Smooth muscle cell (in vitro differentiated cells): ENCODE results near the gene SMAD3. TPM values are rescaled to one million over a fixed set of nuclear protein-coding genes. Genes with fewer than 3 reads are reported as not detected.

Experiments
- DNase-seq: peaks from one replicate; lab custom pipeline; 2025; ENCODE audit not compliant: unreplicated experiment; lab: John Stamatoyannopoulos, UW
- H2AFZ ChIP-seq: fragments of 200-600 bp; sonication (generic); 2 replicates; pipeline ENCODE4 v1.6.0; 2016; ENCODE audit warnings: antibody characterized with exemption, low read depth, mild to moderate bottlenecking
- H3F3A ChIP-seq: fragments of 200-600 bp; sonication (generic); 2 replicates; pipeline ENCODE4 v1.6.0; 2017; ENCODE audit warnings: antibody characterized with exemption, low read depth
- H3K27ac ChIP-seq: fragments of 200-600 bp; sonication (generic); 2 replicates; pipeline ENCODE4 v1.5.1; 2016; ENCODE audit warnings: low read depth, mild to moderate bottlenecking
- H3K27me3 ChIP-seq: fragments of 200-600 bp; sonication (generic); 2 replicates; pipeline ENCODE4 v1.6.1; 2016; ENCODE audit warnings: low read depth, mild to moderate bottlenecking
- H3K36me3 ChIP-seq: fragments of 200-600 bp; sonication (generic); 2 replicates; pipeline ENCODE4 v1.5.1; 2016; ENCODE audit warnings: low read depth
- H3K4me1 ChIP-seq: fragments of 200-600 bp; sonication (generic); 2 replicates; pipeline ENCODE4 v1.5.1; 2016; ENCODE audit warnings: low read depth
- H3K4me2 ChIP-seq: fragments of 200-600 bp; sonication (generic); 2 replicates; pipeline ENCODE4 v1.6.0; 2016; ENCODE audit warnings: mild to moderate bottlenecking
- H3K4me3 ChIP-seq: fragments of 200-600 bp; sonication (generic); 2 replicates; pipeline ENCODE4 v1.5.1; 2016; ENCODE audit warnings: mild to moderate bottlenecking
- H3K79me2 ChIP-seq: fragments of 200-600 bp; sonication (generic); 2 replicates; pipeline ENCODE4 v1.6.0; 2016; ENCODE audit warnings: low read depth, mild to moderate bottlenecking
- H3K9ac ChIP-seq: fragments of 200-600 bp; sonication (generic); 2 replicates; pipeline ENCODE4 v1.6.0; 2016; ENCODE audit warnings: low read depth
- H3K9me3 ChIP-seq: fragments of 200-600 bp; sonication (generic); replicated peaks from 2 replicates; pipeline ENCODE4 v1.5.1; 2016; ENCODE audit warnings: low read depth
- H4K20me1 ChIP-seq: fragments of 200-600 bp; sonication (generic); 2 replicates; pipeline ENCODE4 v1.6.0; 2016; ENCODE audit warnings: low read depth
- CTCF ChIP-seq: fragments of 200-600 bp; sonication (generic); IDR thresholded peaks from 2 replicates; pipeline ENCODE4 v1.5.1; 2017; ENCODE audit warnings: borderline replicate concordance, mild to moderate bottlenecking, antibody characterized with exemption; ENCODE audit not compliant: insufficient read depth, poor library complexity, severe bottlenecking
- WGBS: methylation state at CpG from one replicate; pipeline ENCODE4 v1.1.7; 2016; ENCODE audit warnings: low lambda C conversion rate; 5-methylcytosine and 5-hydroxymethylcytosine counted together
- polyA plus RNA-seq: library from polyadenylated mRNA; unstranded; fragments of >200 nt; fragmentation: Nextera tagmentation; extraction: Ambion mirVana; gene quantifications from 2 replicates; pipeline ENCODE4 v1.2.1, GENCODE V29; 2016
- total RNA-seq: library from RNA; depleted of rRNA; stranded (reverse); fragments of >200 nt; gene quantifications from 2 replicates; pipeline ENCODE4 v1.2.3, GENCODE V29; 2014

Gene SMAD3
- total and polyA plus RNA-seq, 2 experiments from 2014 or later = 20.2 to 21.9 TPM

- no peak overlapping the region for H3K27ac ChIP-seq
- peaks cover 85% of the 10 kb centered on the region for H3K79me2 ChIP-seq
- peaks cover 14% of the 10 kb centered on the region for H3F3A ChIP-seq
- H3K4me3 ChIP-seq = no peak overlapping the region
- no peak overlapping the region for H3K9ac ChIP-seq
- peaks cover 9% of the 10 kb centered on the region for H3K36me3 ChIP-seq
- TF ChIP-seq CTCF = no peak
- no peak overlapping the region for H3K4me2 ChIP-seq
- no peak for DNase-seq
- H3K9me3 ChIP-seq = no peaks in the 10 kb centered on the region
- peaks cover 19% of the 10 kb centered on the region for H3K4me1 ChIP-seq
- H4K20me1 ChIP-seq = peaks cover 12% of the 10 kb centered on the region
- no peaks in the 10 kb centered on the region for H3K27me3 ChIP-seq
- 81% methylated on average over 8 of the region's 8 CpGs for WGBS
- H2AFZ ChIP-seq = no peak overlapping the region
Observed at GRCh38 chr15:67114046-67114445, 48.6 kb downstream of the SMAD3 start.

GRCh38 chr15:67114846-67115585, 49.6 kb downstream of the SMAD3 start:
- no peak overlapping the region for H3K9ac ChIP-seq
- peaks cover 22% of the 10 kb centered on the region for H3F3A ChIP-seq
- H4K20me1 ChIP-seq = peaks cover 6% of the 10 kb centered on the region
- no peak for TF ChIP-seq CTCF
- H3K36me3 ChIP-seq = peaks cover 9% of the 10 kb centered on the region
- 89% methylated on average over 6 of the region's 6 CpGs for WGBS
- no peak overlapping the region for H2AFZ ChIP-seq
- H3K9me3 ChIP-seq = no peaks in the 10 kb centered on the region
- no peak overlapping the region for H3K4me2 ChIP-seq
- no peak overlapping the region for H3K4me3 ChIP-seq
- H3K27me3 ChIP-seq = no peaks in the 10 kb centered on the region
- no peak for DNase-seq
- peaks cover 22% of the 10 kb centered on the region for H3K4me1 ChIP-seq
- peaks cover 90% of the 10 kb centered on the region for H3K79me2 ChIP-seq
- no peak overlapping the region for H3K27ac ChIP-seq

- H4K20me1 ChIP-seq = no peaks in the 10 kb centered on the region
Observed at GRCh38 chr15:67115586-67115969, 50.2 kb downstream of the SMAD3 start.

More at GRCh38 chr15:67115586-67115969, 50.2 kb downstream of the SMAD3 start:
- Histone ChIP-seq H3K9ac (no peak overlapping the region), H2AFZ (no peak overlapping the region), H3K4me2 (no peak overlapping the region), H3K4me1 (peaks cover 26% of the 10 kb centered on the region), H3K4me3 (no peak overlapping the region), H3K27ac (no peak overlapping the region), H3K9me3 (no peaks in the 10 kb centered on the region), H3K27me3 (no peaks in the 10 kb centered on the region), H3K79me2 (peaks cover 87% of the 10 kb centered on the region), H3F3A (peaks cover 26% of the 10 kb centered on the region), H3K36me3 (peaks cover 9% of the 10 kb centered on the region)
- 95% methylated on average over 1 of the region's 1 CpG for WGBS
- TF ChIP-seq CTCF = no peak
- DNase-seq = no peak
